ENCODE data around the gene ATP8B1. TPM values are rescaled to one million over a fixed set of nuclear protein-coding genes. Genes with fewer than 3 reads are reported as not detected.

Gene ATP8B1
- total and polyA plus RNA-seq, 8 donors = 14.4 to 189 (median 53.3) TPM

GRCh38 chr18:57674891-57675290 is 128.2 kb downstream of the ATP8B1 start:
- intact Hi-C loops (cut with DNase I; ENCODE audit: low total_unique reads) = no loop called here
- TF ChIP-seq EP300 (IDR thresholded peaks at IDR 0.05) = no peak
- TF ChIP-seq POLR2AphosphoS5 (IDR thresholded peaks at IDR 0.05) = no peak
- no peak for TF ChIP-seq CTCF (IDR thresholded peaks at IDR 0.05)
- no peak for TF ChIP-seq POLR2A (IDR thresholded peaks at IDR 0.05)
- 73 to 84% (median 78%) methylated on average over 5 of the region's 5 CpGs for WGBS, 5 donors

GRCh38 chr18:57670046-57670445 is 133.1 kb downstream of the ATP8B1 start:
- Histone ChIP-seq H3K27me3 (no peaks in the 10 kb centered on the region), H3K27ac (peak overlapping the region in 2 of 5 donors; percentile 34 to 64), H3K36me3 (peaks cover 21 to 71% (median 61%) of the 10 kb centered on the region in 4 donors), H3K9me3 (peaks cover 0 to 5% (median 0%) of the 10 kb centered on the region in 4 donors), H3K4me1 (peaks cover 16 to 37% (median 28%) of the 10 kb centered on the region in 4 donors), H3K4me3 (no peak overlapping the region)
- intact Hi-C loops (cut with DNase I; ENCODE audit: low total_unique reads) = no loop called here
- 36 to 62% (median 53%) methylated on average over 5 of the region's 5 CpGs for WGBS, 5 donors
- TF ChIP-seq POLR2AphosphoS5 (IDR thresholded peaks at IDR 0.05) (no peak), POLR2A (IDR thresholded peaks at IDR 0.05) (no peak), CTCF (IDR thresholded peaks at IDR 0.05) (no peak), EP300 (IDR thresholded peaks at IDR 0.05) (no peak)
- no peak for DNase-seq

More at GRCh38 chr18:57674891-57675290, 128.2 kb downstream of the ATP8B1 start:
- Histone ChIP-seq H3K4me3 (no peak overlapping the region), H3K27ac (peak overlapping the region in 2 of 5 donors; percentile 9 to 63), H3K4me1 (peaks cover 0 to 8% (median 4%) of the 10 kb centered on the region in 4 donors), H3K9me3 (peaks cover 0 to 5% (median 0%) of the 10 kb centered on the region in 4 donors), H3K27me3 (no peaks in the 10 kb centered on the region), H3K36me3 (peaks cover 6 to 70% (median 54%) of the 10 kb centered on the region in 4 donors)
- no peak for DNase-seq

- 35 to 49% (median 40%) methylated on average over 4 of the region's 4 CpGs for WGBS, 5 donors
- no peaks in the 10 kb centered on the region for H3K27me3 ChIP-seq
- peaks cover 0 to 1% (median 0%) of the 10 kb centered on the region in 4 donors for H3K9me3 ChIP-seq
- peaks cover 16 to 44% (median 31%) of the 10 kb centered on the region in 4 donors for H3K4me1 ChIP-seq
- no peak for DNase-seq
- peaks cover 21 to 67% (median 46%) of the 10 kb centered on the region in 4 donors for H3K36me3 ChIP-seq
- peak overlapping the region in 3 of 5 donors; percentile 24 to 80 (median 74) for H3K27ac ChIP-seq
- H3K4me3 ChIP-seq = no peak overlapping the region
- intact Hi-C loops (cut with DNase I; ENCODE audit: low total_unique reads) = no loop called here
- TF ChIP-seq CTCF (IDR thresholded peaks at IDR 0.05) = no peak
- no peak for TF ChIP-seq EP300 (IDR thresholded peaks at IDR 0.05)
- no peak for TF ChIP-seq POLR2A (IDR thresholded peaks at IDR 0.05)
- no peak for TF ChIP-seq POLR2AphosphoS5 (IDR thresholded peaks at IDR 0.05)
Measured at GRCh38 chr18:57668021-57668420, 135.1 kb downstream of the ATP8B1 start.

GRCh38 chr18:57666818-57667497 is 136.2 kb downstream of the ATP8B1 start:
- intact Hi-C loops (cut with DNase I; ENCODE audit: low total_unique reads) = no loop called here
- no peaks in the 10 kb centered on the region for H3K27me3 ChIP-seq
- H3K9me3 ChIP-seq = no peaks in the 10 kb centered on the region
- no peak for DNase-seq
- WGBS, 5 donors = 74 to 87% (median 76%) methylated on average over 6 of the region's 6 CpGs
- peaks cover 16 to 44% (median 31%) of the 10 kb centered on the region in 4 donors for H3K4me1 ChIP-seq
- H3K36me3 ChIP-seq = peaks cover 21 to 70% (median 49%) of the 10 kb centered on the region in 4 donors
- H3K4me3 ChIP-seq = no peak overlapping the region
- TF ChIP-seq CTCF (IDR thresholded peaks at IDR 0.05) (no peak), POLR2AphosphoS5 (IDR thresholded peaks at IDR 0.05) (peak in 1 of 3 donors; percentile 5)
- H3K27ac ChIP-seq = peak overlapping the region; percentile 64 to 80 (median 74)

Data from stomach (tissue), 9 donors.